GM21381 (cell line): ENCODE results near the gene TTN.
A peak's percentile ranks its signal among the peaks of the same experiment; 100 is the strongest.

Source experiments
- ATAC-seq: cut with Tn5 transposase; IDR thresholded peaks from one replicate; pipeline ENCODE4 v1.9.1; 2021; ENCODE audit warnings: mild to moderate bottlenecking, moderate library complexity; ENCODE audit not compliant: unreplicated experiment

Gene TTN

GRCh38 chr2:178506524-178506923 lies 300.7 kb downstream of the TTN start:
- ATAC-seq = no peak

DNA sequence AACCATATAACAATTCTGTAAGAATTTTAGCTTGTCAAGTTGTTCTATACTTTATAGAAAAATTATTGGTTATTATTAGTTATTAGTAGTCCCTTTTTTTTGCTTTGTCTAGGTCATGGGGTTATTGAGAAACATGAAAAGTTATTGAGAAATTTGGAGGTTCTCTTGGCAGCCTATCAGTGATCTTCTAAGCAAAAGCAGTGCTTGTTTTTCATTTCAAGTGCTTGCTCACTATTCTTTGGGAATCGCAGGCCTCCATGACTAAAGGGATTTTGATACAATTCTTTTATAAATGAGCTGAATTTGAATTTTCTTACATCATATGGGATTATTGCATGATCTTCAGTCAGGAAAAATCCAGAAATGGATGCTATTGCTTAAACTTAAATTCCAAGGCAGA lies 301.1 kb downstream of the TTN start:
- ATAC-seq = no peak

DNA sequence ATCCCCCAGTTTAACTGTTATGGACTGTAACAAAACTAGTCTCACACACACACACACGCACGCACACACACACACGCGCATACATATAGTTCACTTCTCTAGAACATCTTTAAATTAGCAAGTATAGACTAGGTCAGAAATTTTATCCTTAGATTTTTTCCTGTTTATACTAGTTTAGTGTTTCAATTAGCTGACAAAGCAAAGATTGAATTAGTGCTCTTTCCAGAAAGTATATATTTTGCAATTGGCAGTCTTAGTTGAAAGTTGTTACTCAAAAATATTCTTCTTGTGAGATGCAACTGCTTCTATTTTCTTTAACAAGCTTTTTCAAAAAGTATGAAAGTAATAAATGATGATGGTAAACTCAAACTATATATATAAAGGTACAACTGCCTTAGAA lies 304.5 kb downstream of the TTN start:
- ATAC-seq = no peak

GRCh38 chr2:178499640-178500039 lies 307.6 kb downstream of the TTN start:
- no peak for ATAC-seq

- ATAC-seq = no peak
Observed at GRCh38 chr2:178498137-178498536, 309.1 kb downstream of the TTN start.

DNA sequence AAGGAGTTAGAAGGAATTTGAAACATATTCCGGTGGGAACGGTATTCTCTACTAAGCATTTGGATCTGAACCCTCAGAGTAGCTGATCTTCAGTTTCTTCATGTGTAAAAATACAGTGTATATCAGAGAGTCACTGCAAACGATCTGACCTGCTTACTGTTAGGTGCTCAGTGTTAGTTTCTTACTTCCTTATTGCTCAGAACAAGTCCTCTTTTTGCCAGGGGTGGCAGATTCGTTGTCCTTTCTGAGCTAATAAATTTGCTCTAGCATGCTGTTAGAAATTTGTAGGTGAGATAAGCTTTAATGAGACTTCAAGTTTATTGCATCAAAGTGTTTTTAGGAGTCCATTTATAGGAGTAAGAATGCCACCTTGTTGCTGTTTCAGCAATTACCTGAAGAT lies 311.2 kb downstream of the TTN start:
- ATAC-seq = no peak

GRCh38 chr2:178491612-178492011 lies 315.6 kb downstream of the TTN start:
- no peak for ATAC-seq

- no peak for ATAC-seq
Observed at GRCh38 chr2:178485356-178485755, 321.9 kb downstream of the TTN start.

DNA sequence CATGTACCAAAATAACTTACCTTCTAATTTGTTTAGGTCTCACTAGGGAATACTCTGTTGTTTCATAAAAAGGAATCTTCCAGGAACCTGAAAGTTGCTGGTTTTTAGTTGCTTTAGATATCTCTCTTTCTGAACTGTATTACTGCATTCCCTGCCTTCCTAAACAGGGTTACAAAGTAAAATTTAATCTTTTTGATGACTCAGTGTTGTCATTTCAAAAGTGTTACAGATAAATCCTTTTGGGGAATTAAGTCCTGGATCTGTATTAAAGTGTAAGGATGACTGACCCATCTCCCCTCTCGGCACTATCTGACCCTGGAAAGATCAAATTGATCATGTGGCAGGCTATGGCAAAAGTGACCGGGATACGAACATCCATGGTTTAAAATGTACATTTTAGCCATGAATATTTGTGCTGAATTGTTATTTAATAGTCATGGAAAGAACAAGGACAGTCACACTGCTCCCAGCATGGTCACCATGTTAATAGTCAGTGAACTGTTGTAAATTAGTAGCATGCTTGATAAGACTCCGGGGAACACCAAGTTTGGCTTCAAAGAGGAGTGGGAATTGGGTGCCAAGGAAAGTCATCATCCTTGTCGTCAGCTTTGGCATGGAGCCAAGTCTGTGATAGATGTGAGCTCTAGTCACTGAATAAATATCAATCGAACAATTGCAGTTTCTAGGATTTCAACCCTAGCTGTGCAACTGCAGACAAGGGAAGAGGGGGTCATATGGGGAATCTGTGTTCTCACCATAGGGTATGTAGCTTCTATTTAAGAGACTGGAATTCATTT lies 322.8 kb downstream of the TTN start:
- no peak for ATAC-seq

DNA sequence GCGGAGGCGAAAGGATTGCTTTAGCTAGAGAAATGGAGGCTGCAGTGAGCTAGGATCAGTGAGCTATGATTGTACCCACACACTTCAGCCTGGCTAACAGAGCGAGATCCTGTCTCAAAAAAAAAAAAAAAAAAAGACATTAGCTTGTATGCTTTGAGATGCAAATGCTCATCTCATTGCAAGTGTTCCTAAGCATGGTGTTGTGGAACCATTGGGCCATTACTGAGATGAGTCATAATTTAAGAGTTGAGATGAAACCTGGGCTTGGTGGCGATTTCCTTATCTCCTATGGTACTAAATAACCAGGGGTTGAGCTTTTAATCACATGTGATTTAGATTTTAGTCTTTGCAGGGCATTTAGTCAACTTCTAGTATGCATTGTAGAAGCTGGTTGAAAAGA lies 324.8 kb downstream of the TTN start:
- ATAC-seq = peak; percentile 24

GRCh38 chr2:178480227-178481181 lies 326.7 kb downstream of the TTN start, which contains the start of gene PLEKHA3:
PLEKHA3 (plus strand) TSS chr2:178480457; CDS start chr2:178480870, 413 bp downstream.
- ATAC-seq = peak; percentile 69

GRCh38 chr2:178479758-178480226 lies 327.4 kb downstream of the TTN start:
- ATAC-seq = no peak

DNA sequence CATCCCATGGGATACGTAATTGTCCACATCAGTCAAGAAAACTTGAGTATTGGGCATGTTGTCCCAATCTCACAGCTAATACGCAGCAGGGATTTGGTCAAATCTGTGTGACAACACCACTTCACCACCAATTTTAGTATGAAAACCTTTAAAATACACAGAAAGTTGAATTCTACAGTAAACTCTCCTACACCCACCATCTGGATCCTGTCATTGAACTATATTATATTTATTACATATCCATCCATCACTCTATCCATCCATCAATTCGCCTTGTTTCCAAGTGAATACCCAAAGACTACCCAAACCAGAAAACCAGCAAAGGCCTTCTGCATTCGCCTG lies 328.0 kb downstream of the TTN start:
- no peak for ATAC-seq

- peak; percentile 46 for ATAC-seq
Observed at GRCh38 chr2:178478439-178479274, 328.6 kb downstream of the TTN start, which contains the start of gene FKBP7. FKBP7 (minus strand) TSS chr2:178478600; CDS start chr2:178478499, 101 bp downstream.

DNA sequence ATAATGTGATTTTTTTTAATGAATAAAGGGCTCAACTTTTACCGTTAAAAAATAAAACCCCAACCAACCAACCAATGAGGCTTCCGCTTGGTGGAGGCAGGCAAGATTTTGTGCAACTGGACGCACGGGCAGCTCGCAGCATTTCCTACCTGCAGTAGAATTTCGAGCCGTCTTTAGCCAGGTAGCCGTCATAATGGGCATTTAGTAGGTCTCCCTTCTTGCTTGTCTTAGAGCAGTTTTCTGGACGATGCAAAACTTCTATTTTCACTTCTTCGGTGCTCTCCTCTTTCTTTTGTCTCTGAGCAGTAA lies 329.1 kb downstream of the TTN start:
- ATAC-seq = peak; percentile 3

GRCh38 chr2:178477443-178478129 lies 329.6 kb downstream of the TTN start:
- no peak for ATAC-seq

GRCh38 chr2:178476477-178476876 lies 330.7 kb downstream of the TTN start:
- ATAC-seq = no peak
